GM21717 (cell line): Measurements from ENCODE around the gene OASL.
"Not testable (repeated sequence)": the region's sequence is repeated elsewhere in the genome, so short reads cannot be mapped to it uniquely, and the experiment has no call there.

Experiments
- ATAC-seq: cut with Tn5 transposase; IDR thresholded peaks from one replicate; pipeline ENCODE4 v1.9.1; 2021; ENCODE audit warnings: mild to moderate bottlenecking, moderate library complexity; ENCODE audit not compliant: unreplicated experiment

The OASL gene

DNA sequence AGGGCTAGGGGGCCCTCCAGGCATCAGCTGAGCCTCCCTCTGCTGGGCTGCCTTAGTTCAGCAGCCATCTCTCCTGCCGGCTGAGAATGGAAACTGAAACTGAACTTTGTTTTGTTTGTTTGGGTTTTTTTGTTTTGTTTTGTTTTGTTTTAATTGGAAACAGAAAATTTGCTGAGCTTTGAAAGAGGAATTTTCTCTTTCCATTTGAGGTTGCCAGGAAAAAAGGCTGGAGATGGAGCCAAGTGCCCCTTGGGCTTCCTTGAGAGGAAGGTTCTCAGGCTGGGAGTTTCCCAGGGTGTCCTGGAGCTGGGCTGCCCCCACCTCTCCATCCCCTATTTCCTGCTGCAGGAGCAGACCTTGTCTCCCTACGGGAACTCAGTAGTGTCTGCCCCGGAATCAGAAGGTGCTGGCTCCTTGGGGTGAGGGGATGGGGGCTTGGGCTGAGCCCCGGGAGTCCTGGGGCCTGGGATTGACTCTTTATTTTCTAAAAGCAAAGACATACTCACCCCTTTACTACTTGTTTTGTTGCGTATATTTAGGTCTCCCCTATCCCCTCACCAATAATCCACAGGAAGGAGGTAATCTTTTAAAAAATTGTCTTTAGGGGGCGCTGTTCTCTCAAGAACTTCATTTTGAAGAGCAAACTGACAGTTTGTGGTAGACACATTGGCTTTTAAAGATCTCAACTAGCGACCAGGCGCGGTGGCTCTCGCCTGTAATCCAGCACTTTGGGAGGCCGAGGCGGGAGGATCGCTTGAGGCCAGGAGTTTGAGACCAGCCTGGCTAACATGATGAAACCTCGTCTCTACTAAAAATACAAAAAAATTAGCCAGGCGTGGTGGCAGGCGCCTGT lies 21.3 kb upstream of the OASL start:
- ATAC-seq, result peak; percentile 69

DNA sequence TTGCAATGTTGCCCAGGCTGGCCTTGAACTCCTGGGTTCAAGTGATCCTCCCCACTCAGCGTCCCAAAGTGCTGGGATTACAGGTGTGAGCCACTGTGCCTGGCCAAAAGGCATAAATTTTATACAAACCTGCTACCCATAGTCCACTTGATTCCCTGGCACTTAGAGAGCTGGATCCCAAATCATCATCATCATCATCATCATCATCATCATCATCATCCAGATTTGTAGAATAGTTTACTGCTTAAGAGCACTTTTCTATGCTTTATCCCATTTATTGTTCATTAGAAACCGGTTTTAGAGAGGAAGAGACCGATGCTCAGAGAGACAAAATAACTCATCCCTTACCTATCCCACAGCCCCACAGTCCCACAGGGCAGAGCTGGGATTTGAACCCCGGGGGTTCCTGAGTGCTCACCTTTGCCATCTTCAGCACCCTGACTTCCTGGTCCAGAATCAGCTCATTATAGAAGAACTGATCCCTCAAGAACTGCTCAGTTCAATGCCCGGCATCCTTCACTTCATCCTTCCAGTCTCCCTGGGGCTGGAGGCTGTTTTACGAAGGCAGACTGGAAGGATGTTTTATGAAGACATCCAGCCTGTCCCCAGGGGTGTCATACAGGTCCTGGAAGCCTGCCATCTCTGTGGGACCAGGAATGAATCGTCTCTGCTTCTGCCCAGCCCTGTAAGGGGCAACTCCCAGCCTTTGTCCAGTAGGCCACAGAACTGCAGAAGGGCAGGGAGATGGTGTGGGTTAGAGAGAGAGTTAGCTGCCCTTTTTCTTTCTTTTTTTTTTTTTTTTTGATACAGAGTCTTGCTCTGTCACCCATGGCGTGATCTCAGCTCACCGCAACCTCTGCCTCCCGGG lies 20.2 kb upstream of the OASL start:
- peak; percentile 26 for ATAC-seq

DNA sequence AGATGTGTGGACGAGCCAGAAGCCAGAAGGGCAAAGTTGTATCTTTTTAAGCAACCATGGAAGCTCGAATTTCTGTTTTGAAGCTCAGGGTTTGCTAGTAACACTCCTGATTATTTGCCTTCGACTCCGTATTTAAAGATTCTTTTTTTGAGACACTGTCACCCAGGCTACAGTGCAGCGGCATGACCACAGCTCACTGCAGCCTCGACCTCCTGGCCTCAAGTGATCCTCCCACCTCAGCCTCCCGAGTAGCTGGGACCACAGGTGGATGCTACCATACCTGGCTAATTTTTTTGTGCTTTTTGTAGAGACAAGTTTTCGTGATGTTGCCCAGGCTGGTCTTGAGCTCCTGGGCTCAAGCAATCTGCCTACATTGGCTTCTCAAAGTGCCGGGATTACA lies 18.7 kb upstream of the OASL start:
- ATAC-seq, result no peak

DNA sequence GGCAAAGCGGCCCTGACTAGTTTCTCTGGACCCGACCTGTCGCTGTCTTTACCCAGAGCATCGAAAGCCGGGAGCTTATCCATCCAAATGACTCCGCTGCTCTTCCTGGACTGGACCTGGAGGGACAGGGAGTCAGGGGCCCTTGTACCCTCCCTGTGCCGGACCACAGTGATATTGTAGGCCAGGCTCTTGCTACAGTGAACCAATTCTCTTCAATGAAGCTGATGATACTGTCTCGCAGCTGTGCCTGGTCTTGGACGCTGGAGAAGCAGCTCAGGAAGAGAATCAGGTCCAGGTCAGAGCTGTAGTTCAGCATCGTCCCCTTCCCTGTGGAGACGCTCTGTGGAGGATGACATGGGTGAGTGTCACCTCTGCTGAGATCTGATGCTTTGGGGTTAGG lies 14.7 kb upstream of the OASL start:
- no peak for ATAC-seq

DNA sequence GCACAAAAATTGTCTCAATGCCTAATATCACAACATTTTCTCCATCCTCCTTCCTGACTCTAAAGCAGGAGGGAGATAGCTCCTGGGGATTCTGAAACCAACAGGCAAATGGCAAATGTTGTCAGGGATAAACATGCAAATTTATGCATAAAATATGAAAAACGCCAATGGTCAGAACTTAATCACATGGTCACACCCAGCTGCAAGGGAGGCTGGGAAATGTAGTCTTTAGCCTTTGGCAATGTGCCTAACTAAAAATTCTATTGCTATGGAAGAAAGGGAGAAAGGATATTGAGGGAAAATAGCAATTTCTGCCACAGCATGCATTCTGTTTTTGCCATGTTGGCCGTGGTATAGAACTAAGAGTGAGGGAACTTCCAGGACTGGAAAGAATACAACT lies 11.7 kb upstream of the OASL start:
- no peak for ATAC-seq

DNA sequence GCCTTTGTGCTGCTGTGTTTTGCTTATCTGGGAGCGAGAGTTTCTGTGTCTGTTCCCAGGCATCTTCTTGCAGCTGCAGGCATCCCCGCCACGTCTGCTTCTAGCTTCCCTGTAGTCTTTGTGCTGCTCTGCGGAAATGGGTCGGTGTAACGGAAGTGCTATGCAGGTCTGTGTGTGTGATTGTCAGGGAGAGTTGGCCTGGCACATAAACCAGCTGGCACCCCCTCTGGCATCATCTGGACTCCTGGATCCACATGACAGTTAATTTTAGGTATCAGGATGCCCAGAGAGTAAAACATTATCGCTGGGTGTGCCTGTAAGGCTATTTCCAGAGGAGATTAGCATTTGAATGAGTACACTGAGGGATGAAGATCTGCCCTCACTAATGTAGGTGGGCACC lies 9.4 kb upstream of the OASL start:
- no peak for ATAC-seq

DNA sequence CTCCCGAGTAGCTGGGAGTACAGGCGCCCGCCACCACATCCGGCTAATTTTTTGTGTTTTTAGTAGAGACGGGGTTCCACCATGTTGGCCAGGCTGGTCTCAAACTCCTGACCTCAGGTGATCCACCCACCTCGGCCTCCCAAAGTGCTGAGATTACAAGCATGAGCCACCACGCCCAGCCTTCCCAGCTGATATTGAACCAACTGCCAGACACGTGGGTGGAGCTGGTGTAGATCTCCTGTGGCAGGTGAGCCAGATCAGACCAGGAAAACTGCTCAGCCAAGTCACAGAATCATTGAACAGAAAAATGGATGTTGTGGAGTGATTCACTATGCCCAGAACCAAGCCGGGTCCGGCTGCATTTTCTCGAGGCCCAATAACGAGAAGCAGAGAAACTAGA lies 8.4 kb upstream of the OASL start:
- not testable (repeated sequence) for ATAC-seq

DNA sequence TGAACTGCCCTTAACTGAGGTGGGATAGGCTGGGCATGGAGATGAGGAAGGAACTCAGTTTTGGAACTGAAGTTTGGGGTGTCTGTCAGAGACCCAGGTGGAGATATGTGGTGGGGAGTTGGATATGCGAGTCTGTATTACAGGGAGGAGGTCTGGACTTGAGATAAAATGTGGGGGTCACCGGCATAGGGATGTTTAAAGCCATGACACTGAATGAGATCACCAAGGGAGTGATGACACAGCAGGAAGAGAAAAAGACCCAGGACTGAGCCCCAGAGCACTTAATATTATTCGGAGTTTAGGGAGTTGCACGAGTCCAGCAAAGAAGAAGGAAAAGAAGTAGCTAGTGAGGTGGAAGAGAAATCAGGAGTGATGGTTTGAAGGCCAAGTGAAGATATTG lies 4.0 kb upstream of the OASL start:
- no peak for ATAC-seq

DNA sequence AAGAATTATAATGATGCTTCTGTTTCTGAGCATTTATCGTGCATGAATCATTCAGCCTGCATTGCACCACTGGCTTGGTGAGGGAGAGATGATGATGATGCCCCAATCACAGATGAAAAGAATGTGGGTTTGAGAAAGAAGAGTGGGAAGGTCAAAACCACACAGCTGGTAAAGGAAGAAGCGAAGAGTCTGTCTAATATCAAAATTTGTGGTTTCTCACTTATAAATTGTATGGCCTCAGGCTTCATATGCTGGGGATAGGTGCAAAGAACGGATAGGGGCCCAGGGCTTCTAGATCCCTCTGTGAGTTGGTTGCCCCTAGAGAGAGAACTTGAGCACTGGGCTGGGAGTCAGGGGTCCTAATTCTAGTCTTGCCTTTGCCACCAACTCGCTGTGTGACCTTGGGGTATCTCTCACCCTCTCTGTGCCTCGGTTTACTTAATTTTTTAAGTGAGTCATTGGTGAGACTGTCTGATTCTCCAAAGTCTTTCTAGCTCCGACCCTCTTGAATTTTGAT lies 2.2 kb downstream of the OASL start:
- ATAC-seq, result no peak

DNA sequence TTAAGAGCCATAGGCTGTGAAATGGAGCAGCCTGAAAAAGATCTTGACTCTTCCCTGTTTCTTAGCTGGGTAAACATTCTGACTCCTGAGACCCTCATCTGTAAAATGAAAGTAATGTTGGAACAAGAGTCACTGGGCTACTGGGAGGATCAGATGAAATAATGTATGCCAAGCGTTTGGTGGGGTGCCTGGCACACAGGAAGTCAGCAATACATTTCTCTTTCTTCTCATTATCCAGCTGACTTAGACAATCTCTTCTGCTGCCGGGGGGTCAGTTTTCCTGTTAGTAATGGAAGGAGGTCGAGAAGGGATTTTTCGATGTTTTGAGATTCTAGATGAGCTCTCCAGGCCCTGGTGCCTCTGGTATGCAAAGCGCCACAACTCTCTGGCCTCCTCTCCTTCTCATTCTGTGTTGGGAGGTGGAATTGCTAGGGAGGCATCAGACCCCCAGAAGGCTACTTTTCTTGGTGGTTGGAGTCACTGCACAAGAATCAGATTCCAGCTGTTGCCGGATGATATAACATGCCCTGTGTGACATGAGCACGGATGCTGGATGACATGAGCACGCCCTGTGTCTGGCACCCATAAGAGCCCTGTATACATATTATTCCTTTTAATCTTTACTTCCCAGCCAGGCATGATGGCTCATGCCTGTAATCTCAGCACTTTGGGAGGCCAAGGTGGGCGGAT lies 4.3 kb downstream of the OASL start:
- no peak for ATAC-seq

DNA sequence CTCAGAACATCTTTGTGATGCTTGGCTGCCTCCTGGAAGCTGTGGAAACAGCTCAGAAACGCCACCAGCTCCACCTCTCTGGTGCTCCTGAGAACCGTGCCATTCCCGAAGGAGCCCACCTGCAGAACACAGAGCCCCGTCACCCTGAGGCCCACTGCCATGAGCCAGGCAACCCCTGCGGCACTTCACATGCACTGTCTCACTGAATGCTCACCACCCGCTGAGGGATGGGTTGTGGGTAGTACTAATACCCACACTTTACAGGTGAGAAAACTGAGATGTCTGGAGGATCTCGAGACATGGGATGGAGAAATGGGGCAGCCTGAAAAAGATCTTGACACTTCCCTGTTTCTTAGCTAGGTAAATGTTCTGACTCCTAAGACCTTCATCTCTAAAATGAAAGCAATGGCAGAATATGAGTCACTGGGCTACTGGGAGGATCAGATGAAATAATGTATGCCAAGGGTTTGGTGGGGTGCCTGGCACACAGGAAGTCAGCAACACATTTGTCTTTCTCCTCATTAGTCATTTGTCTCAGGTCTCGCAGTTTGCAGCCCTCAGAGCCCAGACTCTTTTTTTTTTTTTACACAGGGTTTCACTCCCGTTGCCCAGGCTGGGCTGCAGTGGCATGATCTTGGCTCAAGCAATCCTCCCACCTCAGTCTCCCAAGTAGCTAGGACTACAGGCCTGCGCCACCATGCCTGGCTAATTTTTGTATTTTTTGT lies 5.3 kb downstream of the OASL start:
- ATAC-seq, result no peak

DNA sequence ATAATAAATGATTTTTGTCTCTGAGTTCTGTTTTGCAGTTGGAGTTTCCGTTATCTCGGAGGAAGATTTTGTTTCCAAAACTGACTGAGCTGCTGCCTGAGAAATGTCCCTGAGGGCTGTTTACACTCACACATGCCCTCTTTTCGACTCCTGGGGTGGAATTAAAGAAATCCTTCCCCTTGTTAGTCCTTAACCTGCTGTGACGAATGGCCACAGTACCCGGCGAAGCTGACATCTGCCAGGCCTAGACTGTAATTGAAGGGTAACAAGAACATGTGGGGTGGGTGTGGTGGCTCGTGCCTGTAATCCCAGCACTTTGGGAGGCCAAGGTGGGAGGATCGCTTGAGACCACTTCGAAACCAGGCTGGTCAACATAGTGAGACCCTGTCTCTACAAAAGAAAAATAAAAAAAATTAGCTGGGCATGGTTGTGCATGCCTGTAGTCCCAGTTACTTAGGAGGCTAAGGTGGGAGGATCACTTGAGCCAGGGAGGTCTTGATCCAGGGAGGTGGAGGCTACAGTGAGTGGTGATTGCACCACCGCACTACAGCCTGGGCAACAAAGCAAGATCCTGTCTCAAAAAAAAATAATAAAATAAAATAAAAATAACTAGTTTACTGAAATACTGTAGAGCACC lies 8.4 kb downstream of the OASL start:
- ATAC-seq, result no peak

DNA sequence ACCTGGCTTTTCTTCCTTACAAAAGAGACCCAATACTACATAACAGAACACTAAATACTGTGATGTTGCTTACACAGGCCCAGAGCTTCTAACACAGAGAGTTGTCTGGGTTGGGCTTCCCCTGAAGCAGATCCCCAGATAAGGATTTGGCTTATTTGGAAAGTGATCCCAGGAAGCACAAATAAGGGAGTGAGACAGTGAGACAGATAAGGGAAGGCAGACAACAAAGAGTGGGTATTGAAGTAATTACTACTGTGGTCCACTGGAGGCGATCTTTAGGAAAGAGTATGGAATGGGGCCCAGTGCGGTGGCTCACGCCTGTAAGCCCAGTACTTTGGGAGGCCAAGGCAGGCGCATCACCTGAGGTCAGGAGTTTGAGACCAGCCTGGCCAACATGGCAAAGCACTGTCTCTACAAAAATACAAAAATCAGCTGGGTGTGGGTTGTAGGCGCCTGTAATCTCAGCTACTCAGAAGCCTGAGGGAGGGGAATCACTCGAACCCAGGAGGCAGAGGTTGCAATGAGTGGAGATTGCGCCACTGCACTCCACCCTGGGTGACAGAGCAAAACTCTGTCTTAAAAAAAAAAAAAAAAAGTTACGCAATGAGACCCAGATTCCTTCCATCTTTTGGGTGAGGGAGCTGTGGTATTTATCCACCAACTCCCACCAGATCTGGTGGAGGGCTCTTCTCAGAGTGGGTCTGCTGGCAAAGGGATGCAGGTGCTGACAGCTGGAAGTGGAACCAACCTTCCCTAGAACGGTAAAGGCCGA lies 12.6 kb downstream of the OASL start:
- ATAC-seq, result no peak

DNA sequence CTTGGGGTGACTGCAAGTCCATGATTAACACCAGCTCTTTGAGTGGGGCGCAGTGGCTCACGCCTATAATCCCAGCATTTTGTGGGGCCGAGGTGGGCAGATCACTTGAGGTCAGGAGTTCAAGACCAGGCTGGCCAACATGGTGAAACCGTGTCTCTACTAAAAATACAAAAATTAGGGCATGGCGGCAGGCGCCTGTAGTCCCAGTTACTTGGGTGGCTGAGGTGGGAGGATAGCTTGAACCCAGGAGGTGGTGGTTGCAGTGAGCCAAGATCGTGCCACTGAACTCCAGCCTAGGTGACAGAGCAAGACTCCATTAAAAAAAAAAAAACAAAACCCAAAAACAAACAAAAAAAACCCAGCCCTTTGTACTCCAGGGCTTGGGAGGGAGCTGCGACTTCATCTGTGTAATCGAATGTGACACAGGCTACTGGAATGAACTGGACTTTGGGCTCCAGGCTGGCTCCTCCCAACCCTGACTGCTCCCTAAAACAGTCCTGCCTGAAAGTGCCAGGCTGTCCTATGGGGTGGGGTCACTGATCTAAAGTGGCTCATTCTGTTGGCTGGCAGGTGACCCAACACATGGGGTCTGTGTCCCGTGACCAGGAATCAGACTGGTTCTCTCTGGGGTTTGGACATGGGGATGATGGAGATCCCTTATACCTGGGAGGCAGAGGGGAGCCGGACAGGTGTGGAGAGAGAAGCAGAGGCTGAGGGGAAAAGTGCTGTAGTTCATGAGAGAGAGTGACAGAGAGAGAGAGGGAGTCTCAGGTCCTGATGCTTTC lies 13.4 kb downstream of the OASL start:
- no peak for ATAC-seq

DNA sequence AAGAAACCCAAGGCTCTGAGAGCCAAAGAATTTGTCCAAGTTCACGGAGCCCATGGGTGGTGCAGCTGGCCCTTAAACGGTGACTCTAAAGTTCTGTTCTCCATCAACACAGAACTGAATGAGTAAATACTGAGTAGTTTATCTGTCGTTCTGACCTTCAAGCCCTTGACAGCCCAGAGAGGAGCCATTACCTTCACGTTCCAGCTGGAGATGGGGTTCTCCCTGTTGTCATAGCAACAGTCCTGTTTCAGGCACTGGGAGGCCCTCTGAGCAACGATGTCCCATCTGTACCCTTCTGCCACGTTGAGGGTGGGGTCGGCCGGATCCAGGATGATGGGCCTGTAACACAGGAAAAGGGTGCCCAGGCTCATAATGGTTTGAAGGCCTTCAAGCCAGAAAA lies 15.2 kb downstream of the OASL start:
- ATAC-seq, result no peak

DNA sequence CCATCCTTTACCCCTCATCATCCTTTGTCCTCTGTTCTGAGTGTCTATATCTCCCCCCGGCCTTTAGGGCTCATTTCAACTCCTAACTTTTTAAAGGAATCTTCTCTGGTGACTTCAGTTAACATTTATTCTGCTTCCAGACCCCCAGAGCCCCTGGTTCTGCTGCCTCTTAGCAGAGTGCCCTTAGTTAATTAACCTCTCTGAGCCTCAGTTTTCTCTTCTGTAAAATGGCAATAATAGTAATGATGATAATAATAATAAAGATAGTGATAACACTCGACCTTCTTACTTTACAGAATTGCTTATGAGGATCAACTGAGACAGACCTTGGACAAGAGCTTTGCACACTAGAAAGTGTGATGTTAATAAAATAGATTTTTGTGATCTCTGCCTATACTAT lies 16.3 kb downstream of the OASL start:
- ATAC-seq, result no peak

DNA sequence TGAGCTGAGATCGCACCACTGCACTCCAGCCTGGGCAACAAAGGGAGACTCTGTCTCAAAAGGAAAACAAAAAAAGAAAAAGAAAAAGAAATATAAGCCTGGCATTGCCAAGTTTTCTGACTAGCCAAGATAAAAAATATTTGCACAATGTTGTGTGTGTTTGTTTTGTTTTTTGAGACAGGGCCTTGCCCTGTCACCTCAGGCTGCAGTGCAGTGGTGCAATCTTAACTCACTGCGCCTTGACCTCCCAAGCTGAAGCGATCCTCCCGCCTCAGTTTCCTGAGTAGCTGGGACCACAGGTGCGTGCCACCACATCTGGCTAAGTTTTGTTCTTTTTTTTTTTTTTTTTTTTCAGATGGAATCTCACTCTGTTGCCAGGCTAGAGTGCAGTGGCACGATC lies 17.3 kb downstream of the OASL start:
- ATAC-seq, result no peak

DNA sequence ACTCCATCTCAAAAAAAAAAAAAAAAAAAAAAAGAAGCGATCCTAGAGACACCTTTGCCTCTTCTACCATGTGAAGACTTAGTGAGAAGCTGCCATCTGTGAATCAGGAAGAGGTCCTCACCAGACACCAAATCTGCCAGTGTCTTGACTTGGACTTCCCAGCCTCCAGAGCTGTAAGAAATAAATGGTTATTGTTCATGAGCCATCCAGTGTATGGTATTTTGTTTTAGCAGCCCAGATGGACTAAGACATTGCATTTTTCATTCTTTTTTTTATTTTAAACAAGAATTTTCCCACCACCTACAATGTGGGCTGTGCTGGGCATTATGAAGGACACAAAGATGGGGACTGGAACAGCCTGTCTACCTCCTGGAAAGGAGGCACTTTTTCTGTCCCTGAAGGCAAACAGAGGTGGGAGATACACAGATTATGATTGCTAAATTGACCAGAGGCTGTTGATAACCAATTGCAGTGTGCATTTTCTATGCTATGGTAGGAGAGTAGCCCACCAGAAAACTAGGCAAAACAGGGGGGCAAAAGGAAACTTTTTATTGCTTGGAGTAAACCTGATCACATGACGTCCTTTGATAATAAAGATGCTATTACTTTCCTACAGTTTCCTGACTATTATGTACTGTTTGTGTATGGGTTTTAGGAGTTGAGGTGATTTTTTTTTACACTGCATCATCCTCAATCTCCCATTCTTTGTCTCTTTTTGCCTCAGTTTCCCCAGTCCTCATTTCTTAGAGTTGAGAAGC lies 20.0 kb downstream of the OASL start:
- no peak for ATAC-seq
